Activated naive CD8-positive, alpha-beta T cell treated with anti-CD3 and anti-CD28 coated beads, Interleukin-2, amount 50 U/mL, for 16 hours (primary cell): ENCODE results near the gene C11orf98.
"Not testable (repeated sequence)": the region's sequence is repeated elsewhere in the genome, so short reads cannot be mapped to it uniquely, and the experiment has no call there.

ENCODE experiments used
- DNase-seq: peaks from one replicate; pipeline ENCODE4 v3.0.0-alpha.2; 2020; ENCODE audit warnings: low read depth, low spot score

C11orf98 gene

GRCh38 chr11:62665075-62665598 lies at the start of gene C11orf98, which contains the start of gene CSKMT:
Gene C11orf98, minus strand, starts transcription at chr11:62665210. Its CDS starts 41 bp downstream, at chr11:62665169.
Gene CSKMT, plus strand, starts transcription at chr11:62665312. Its CDS starts 568 bp downstream, at chr11:62665880.
- peak; percentile 90 for DNase-seq

- no peak for DNase-seq
These were observed 48.3 kb upstream of the C11orf98 start for GRCh38 chr11:62713343-62713742.

GRCh38 chr11:62712861-62713260 lies 47.9 kb upstream of the C11orf98 start:
- no peak for DNase-seq

- DNase-seq, result no peak
These were observed 47.3 kb upstream of the C11orf98 start for GRCh38 chr11:62712276-62712812.

- no peak for DNase-seq
These were observed 45.0 kb upstream of the C11orf98 start for GRCh38 chr11:62710001-62710345.

GRCh38 chr11:62709247-62710000 lies 44.4 kb upstream of the C11orf98 start:
- DNase-seq, result peak; percentile 91

- DNase-seq, result no peak
These were observed 43.8 kb upstream of the C11orf98 start for GRCh38 chr11:62708793-62709192.

GRCh38 chr11:62708392-62708791 lies 43.4 kb upstream of the C11orf98 start:
- DNase-seq, result no peak

GRCh38 chr11:62707277-62707861 lies 42.4 kb upstream of the C11orf98 start, which contains the start of the genes BSCL2 and GNG3:
Gene BSCL2, minus strand, starts transcription at chr11:62707424. Its CDS starts 229 bp downstream, at chr11:62707195.
Gene GNG3, plus strand, starts transcription at chr11:62707676. Its CDS starts 620 bp downstream, at chr11:62708296.
- DNase-seq, result no peak

GRCh38 chr11:62706850-62707247 lies 41.8 kb upstream of the C11orf98 start:
- no peak for DNase-seq

GRCh38 chr11:62705880-62706849 lies 41.2 kb upstream of the C11orf98 start:
- DNase-seq, result peak; percentile 83

- DNase-seq, result no peak
These were observed 40.4 kb upstream of the C11orf98 start for GRCh38 chr11:62705413-62705812.

GRCh38 chr11:62703921-62704320 lies 38.9 kb upstream of the C11orf98 start:
- not testable (repeated sequence) for DNase-seq

- DNase-seq, result no peak
These were observed 37.2 kb upstream of the C11orf98 start for GRCh38 chr11:62702246-62702645.

- DNase-seq, result peak; percentile 54
These were observed 29.6 kb upstream of the C11orf98 start for GRCh38 chr11:62694455-62695167.

GRCh38 chr11:62693624-62694023 lies 28.6 kb upstream of the C11orf98 start:
- DNase-seq, result not testable (repeated sequence)

- no peak for DNase-seq
These were observed 24.6 kb upstream of the C11orf98 start, which contains the start of gene LRRN4CL for GRCh38 chr11:62689421-62690183. Gene LRRN4CL, minus strand, starts transcription at chr11:62689530. Its CDS starts 1,022 bp downstream, at chr11:62688508.

- no peak for DNase-seq
These were observed 23.5 kb upstream of the C11orf98 start for GRCh38 chr11:62688491-62688890.

- DNase-seq, result no peak
These were observed 22.7 kb upstream of the C11orf98 start for GRCh38 chr11:62687508-62688396.
